HG02885 (cell line): Measurements from ENCODE around the gene CRTAC1.

Experiments
- ATAC-seq: cut with Tn5 transposase; IDR thresholded peaks from one replicate; pipeline ENCODE4 v1.9.1; 2021; ENCODE audit warnings: mild to moderate bottlenecking; ENCODE audit not compliant: unreplicated experiment, poor library complexity

CRTAC1 gene

GRCh38 chr10:97876402-97876801 is 154.0 kb downstream of the CRTAC1 start:
- ATAC-seq: no peak

GRCh38 chr10:97875391-97875790 is 155.0 kb downstream of the CRTAC1 start:
- ATAC-seq: no peak

GRCh38 chr10:97874332-97874731 is 156.1 kb downstream of the CRTAC1 start:
- no peak for ATAC-seq

GRCh38 chr10:97873569-97873968 is 156.9 kb downstream of the CRTAC1 start:
- ATAC-seq: no peak

GRCh38 chr10:97870990-97871389 is 159.4 kb downstream of the CRTAC1 start:
- ATAC-seq: no peak

GRCh38 chr10:97869091-97870042 is 161.1 kb downstream of the CRTAC1 start:
- ATAC-seq: peak; percentile 88

- no peak for ATAC-seq
These were observed 162.2 kb downstream of the CRTAC1 start for GRCh38 chr10:97868134-97868685.

GRCh38 chr10:97867220-97867800 is 163.1 kb downstream of the CRTAC1 start:
- ATAC-seq: no peak

- no peak for ATAC-seq
These were observed 163.7 kb downstream of the CRTAC1 start for GRCh38 chr10:97866524-97867219.

GRCh38 chr10:97865488-97865887 is 164.9 kb downstream of the CRTAC1 start:
- ATAC-seq: no peak

GRCh38 chr10:97863808-97864207 is 166.6 kb downstream of the CRTAC1 start:
- no peak for ATAC-seq

- ATAC-seq: no peak
These were observed 168.5 kb downstream of the CRTAC1 start for GRCh38 chr10:97861924-97862323.

GRCh38 chr10:97861097-97861750 is 169.2 kb downstream of the CRTAC1 start:
- ATAC-seq: no peak

GRCh38 chr10:97858001-97858439 is 172.4 kb downstream of the CRTAC1 start:
- ATAC-seq: no peak

- ATAC-seq: no peak
These were observed 175.7 kb downstream of the CRTAC1 start for GRCh38 chr10:97854743-97855142.

- ATAC-seq: no peak
These were observed 177.5 kb downstream of the CRTAC1 start for GRCh38 chr10:97852840-97853405.

GRCh38 chr10:97852277-97852676 is 178.1 kb downstream of the CRTAC1 start:
- ATAC-seq: no peak

- ATAC-seq: no peak
These were observed 178.9 kb downstream of the CRTAC1 start for GRCh38 chr10:97851341-97852001.

- no peak for ATAC-seq
These were observed 180.0 kb downstream of the CRTAC1 start for GRCh38 chr10:97850446-97850845.
